SH-SY5Y (cell line): Measurements from ENCODE around the gene NUDT17.

Source experiments
- GATA2 ChIP-seq: IDR thresholded peaks from 2 replicates; pipeline ENCODE4 v1.6.1; 2011; ENCODE audit warnings: mild to moderate bottlenecking, low read depth, low read length
- GATA3 ChIP-seq: IDR thresholded peaks from 2 replicates; pipeline ENCODE4 v1.6.1; 2011; ENCODE audit warnings: low read depth, mild to moderate bottlenecking, low read length, moderate library complexity

DNA sequence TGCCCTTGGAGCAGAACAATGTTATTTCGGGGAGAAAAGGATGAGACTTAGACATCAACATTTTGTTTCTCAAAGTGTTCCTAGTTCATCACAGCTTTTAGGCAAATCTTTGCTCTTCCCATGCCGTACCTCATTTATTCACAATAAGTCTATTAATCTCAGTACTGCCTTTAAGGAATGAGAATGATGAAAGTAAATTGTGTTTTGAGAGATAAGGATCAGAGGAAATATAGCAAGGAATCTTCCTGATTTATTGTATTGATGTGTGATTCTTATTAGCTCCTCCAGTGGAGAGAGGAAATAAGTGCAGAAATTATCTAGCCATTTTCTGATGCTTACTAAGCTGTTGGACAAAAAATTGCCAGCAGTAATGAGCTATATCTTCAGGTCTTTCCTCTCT lies 19.4 kb upstream of the NUDT17 start:
- no peak for TF ChIP-seq GATA2
- TF ChIP-seq GATA3: peak; percentile 56
